HCT116 (cell line): ENCODE measurements around the gene MYO3B. TPM values are rescaled to one million over a fixed set of nuclear protein-coding genes. Genes with fewer than 3 reads are reported as not detected.
"Not testable (repeated sequence)": the region's sequence is repeated elsewhere in the genome, so short reads cannot be mapped to it uniquely, and the experiment has no call there.

ENCODE experiments used
- ATAC-seq: fragments of 200-7000 bp; cut with Tn5 transposase; 2 replicates; pipeline ENCODE4 v1.9.1; 2020; ENCODE audit warnings: mild to moderate bottlenecking, moderate library complexity
- BruUV-seq: library from RNA; stranded (reverse); fragments of 400-500 nt; replicated peaks from 2 replicates; lab custom pipeline; 2021; lab: Mats Ljungman, UMichigan
- CTCF ChIA-PET: fragments of 300-600 bp; sonication (Branson Sonifier 250); formaldehyde crosslinking; loops from one replicate; lab custom pipeline; 2021; ENCODE audit warnings: antibody characterized with exemption; lab: Charles Lee
- POLR2A ChIA-PET: fragments of 300-600, 350-600 bp; sonication (Branson Sonifier 250); formaldehyde crosslinking; loops from one replicate; lab custom pipeline; 2021; ENCODE audit warnings: antibody characterized with exemption; lab: Charles Lee
- RAD21 ChIA-PET, 2 experiments: fragments of 300-600 bp; sonication (Branson Sonifier 250); formaldehyde crosslinking; loops; one replicate each; lab custom pipeline; 2023; ENCODE audit warnings: low total read pairs in 2 of 2; ENCODE audit not compliant: uncharacterized antibody in 2 of 2, unreplicated experiment in 2 of 2, low non-redundant PET in 1 of 2; lab: Charles Lee
- DNase-seq: peaks from one replicate; pipeline ENCODE4 v3.0.0-alpha.2; 2010; ENCODE audit warnings: low read depth, low spot score
- H2AFZ ChIP-seq: fragments of 200-600 bp; shearing (Covaris generic), sonication (generic); 2 replicates; pipeline ENCODE4 v1.6.1; 2017; ENCODE audit warnings: low read depth, mixed run types, mixed read lengths, antibody characterized with exemption, low read length; ENCODE audit not compliant: poor library complexity, severe bottlenecking
- H3K27ac ChIP-seq: 2 replicates; pipeline ENCODE4 v1.5.1; 2012; ENCODE audit warnings: low read depth, low read length
- H3K27me3 ChIP-seq: fragments of 200-600 bp; sonication (generic); 2 replicates; pipeline ENCODE4 v1.6.1; 2016; ENCODE audit warnings: mixed run types, low read length, mixed read lengths; ENCODE audit not compliant: insufficient read depth
- H3K36me3 ChIP-seq, 2 experiments: fragments of 200-500 bp in 1 of 2; fragments of 200-600 bp in 1 of 2; sonication (Bioruptor generic) in 1 of 2; sonication (generic) in 1 of 2; 2 replicates each; pipeline versions ENCODE4 v1.5.1 to v1.6.1; 2014 to 2016; ENCODE audit warnings: low read length in 2 of 2, inconsistent platforms in 1 of 2, mixed read lengths in 1 of 2, mixed run types in 1 of 2; ENCODE audit not compliant: insufficient read depth in 2 of 2, control insufficient read depth in 1 of 2
- H3K4me1 ChIP-seq, 2 experiments: fragments of 200-600 bp in 1 of 2; sonication (generic) in 1 of 2; 2 replicates each; pipeline versions ENCODE4 v1.5.1 to v1.6.1; 2012 to 2017; ENCODE audit warnings: low read length in 2 of 2, inconsistent platforms in 1 of 2, mild to moderate bottlenecking in 1 of 2, mixed read lengths in 1 of 2, mixed run types in 1 of 2, moderate library complexity in 1 of 2; ENCODE audit not compliant: insufficient read depth in 2 of 2, control insufficient read depth in 1 of 2
- H3K4me2 ChIP-seq: fragments of 200-600 bp; sonication (generic); 2 replicates; pipeline ENCODE4 v1.6.1; 2017; ENCODE audit warnings: mixed run types, low read length, mixed read lengths
- H3K4me3 ChIP-seq, 2 experiments: fragments of 200-600 bp in 1 of 2; sonication (generic) in 1 of 2; replicated peaks in 1 of 2; 2 replicates each; pipeline ENCODE4 v1.5.1; 2011 to 2016; ENCODE audit warnings: low read length in 2 of 2, control low read depth in 1 of 2, low read depth in 1 of 2, mild to moderate bottlenecking in 1 of 2, mixed read lengths in 1 of 2, mixed run types in 1 of 2
- H3K79me2 ChIP-seq: fragments of 200-600 bp; sonication (generic); 2 replicates; pipeline ENCODE4 v1.6.1; 2017; ENCODE audit warnings: mild to moderate bottlenecking, mixed run types, low read length, moderate library complexity, mixed read lengths; ENCODE audit not compliant: insufficient read depth
- H3K9ac ChIP-seq: fragments of 200-600 bp; sonication (generic); 2 replicates; pipeline ENCODE4 v1.6.1; 2016; ENCODE audit warnings: low read length, mixed read lengths
- H3K9me2 ChIP-seq: fragments of 200-600 bp; sonication (generic), shearing (Covaris generic); 2 replicates; pipeline ENCODE4 v1.6.1; 2017; ENCODE audit warnings: mixed run types, mild to moderate bottlenecking, moderate library complexity; ENCODE audit not compliant: insufficient read depth
- H3K9me3 ChIP-seq, 2 experiments: fragments of 200-500 bp in 1 of 2; fragments of 200-600 bp in 1 of 2; sonication (Bioruptor generic) in 1 of 2; sonication (generic) in 1 of 2; 2 replicates each; pipeline ENCODE4 v1.6.1; 2014 to 2017; ENCODE audit warnings: low read length in 2 of 2, mixed read lengths in 2 of 2, inconsistent platforms in 1 of 2, low read depth in 1 of 2, mild to moderate bottlenecking in 1 of 2, mixed run types in 1 of 2, moderate library complexity in 1 of 2; ENCODE audit not compliant: control insufficient read depth in 1 of 2, insufficient read depth in 1 of 2
- H4K20me1 ChIP-seq: fragments of 200-600 bp; sonication (generic), shearing (Covaris generic); 2 replicates; pipeline ENCODE4 v1.6.1; 2017; ENCODE audit warnings: mixed run types, mild to moderate bottlenecking, moderate library complexity; ENCODE audit not compliant: insufficient read depth
- ATF3 ChIP-seq: IDR thresholded peaks from 2 replicates; pipeline ENCODE4 v1.6.1; 2012
- CBX3 ChIP-seq: IDR thresholded peaks from 2 replicates; pipeline ENCODE4 v1.6.1; 2012; ENCODE audit warnings: low read depth
- CEBPB ChIP-seq: IDR thresholded peaks from 2 replicates; pipeline ENCODE4 v1.6.1; 2012; ENCODE audit warnings: low read depth
- EZH2phosphoT487 ChIP-seq: fragments of 200-600 bp; IDR thresholded peaks from 2 replicates; pipeline ENCODE4 v1.6.1; 2018; ENCODE audit warnings: antibody characterized with exemption, borderline replicate concordance
- FOSL1 ChIP-seq: IDR thresholded peaks from 2 replicates; pipeline ENCODE4 v1.6.1; 2012; ENCODE audit warnings: low read depth
- POLR2AphosphoS5 ChIP-seq: IDR thresholded peaks from 2 replicates; pipeline ENCODE4 v1.6.1; 2011; ENCODE audit warnings: mild to moderate bottlenecking, low read depth, low read length, moderate library complexity
- RAD21 ChIP-seq: IDR thresholded peaks from 2 replicates; pipeline ENCODE4 v1.6.1; 2012; ENCODE audit warnings: low read depth, mild to moderate bottlenecking
- SP1 ChIP-seq: IDR thresholded peaks from 2 replicates; pipeline ENCODE4 v1.6.1; 2012; ENCODE audit warnings: low read depth
- SRF ChIP-seq: IDR thresholded peaks from 2 replicates; pipeline ENCODE4 v1.6.1; 2012; ENCODE audit warnings: low read depth
- ZBTB33 ChIP-seq: IDR thresholded peaks from 2 replicates; pipeline ENCODE4 v1.6.1; 2011; ENCODE audit warnings: mild to moderate bottlenecking, low read length, moderate library complexity; ENCODE audit not compliant: insufficient replicate concordance; ENCODE audit errors: extremely low read depth
- ZNF274 ChIP-seq: fragments of 200-500 bp; sonication (Bioruptor generic); IDR thresholded peaks from 2 replicates; pipeline ENCODE4 v1.6.1; 2014; ENCODE audit warnings: mild to moderate bottlenecking, low read depth, low read length, inconsistent platforms
- intact Hi-C: fragments of 100-400 bp; cut with micrococcal nuclease; formaldehyde crosslinking; loops from 2 replicates; pipeline ENCODE4 v1.10.0; 2022
- total RNA-seq: library from RNA; stranded (reverse); gene quantifications from one replicate; pipeline ENCODE4 v1.2.1, GENCODE V29; 2021; ENCODE audit not compliant: unreplicated experiment

MYO3B gene
- total RNA-seq, 1 experiment from 2014 or later = not detected

- RAD21 ChIA-PET, POLR2A ChIA-PET, H3K79me2 ChIP-seq, ATAC-seq, H3K9me2 ChIP-seq, H2AFZ ChIP-seq, BruUV-seq, H3K4me3 ChIP-seq, H3K27ac ChIP-seq, intact Hi-C loops, DNase-seq, H3K27me3 ChIP-seq, H3K9ac ChIP-seq, H3K9me3 ChIP-seq, CTCF ChIA-PET, H3K4me2 ChIP-seq, H3K4me1 ChIP-seq, H4K20me1 ChIP-seq, H3K36me3 ChIP-seq: not testable (repeated sequence)
Observed at GRCh38 chr2:170213281-170213625, 35.3 kb downstream of the MYO3B start.

GRCh38 chr2:170213651-170214050, 35.7 kb downstream of the MYO3B start:
- no peak overlapping the region for H3K27ac ChIP-seq
- ATAC-seq = no peak
- no peaks in the 10 kb centered on the region for H3K4me1 ChIP-seq
- H2AFZ ChIP-seq = no peak overlapping the region
- intact Hi-C loops = no loop called here
- no peak overlapping the region for H3K4me3 ChIP-seq
- no peaks in the 10 kb centered on the region for H3K9me2 ChIP-seq
- TF ChIP-seq EZH2phosphoT487 = no peak
- no peak for TF ChIP-seq ZNF274
- no peak for TF ChIP-seq CBX3
- no peak for TF ChIP-seq POLR2AphosphoS5
- TF ChIP-seq RAD21 = no peak
- TF ChIP-seq FOSL1 = no peak
- no peak for TF ChIP-seq SP1
- TF ChIP-seq CEBPB = no peak
- no peak for TF ChIP-seq ZBTB33
- TF ChIP-seq SRF = no peak
- no peak for TF ChIP-seq ATF3
- no peaks in the 10 kb centered on the region for H3K27me3 ChIP-seq
- no peaks in the 10 kb centered on the region for H3K36me3 ChIP-seq
- BruUV-seq = no TSS peak
- H3K79me2 ChIP-seq = no peaks in the 10 kb centered on the region
- DNase-seq = no peak
- H4K20me1 ChIP-seq = no peaks in the 10 kb centered on the region
- no peaks in the 10 kb centered on the region for H3K9me3 ChIP-seq
- RAD21 ChIA-PET = no interaction called here
- H3K4me2 ChIP-seq = no peak overlapping the region
- CTCF ChIA-PET = no interaction called here
- POLR2A ChIA-PET = no interaction called here
- H3K9ac ChIP-seq = no peak overlapping the region
